ENCODE results near the gene EMP1.
"Not testable (repeated sequence)": the region's sequence is repeated elsewhere in the genome, so short reads cannot be mapped to it uniquely, and the experiment has no call there.

EMP1 gene

GRCh38 chr12:13259625-13260024, 63.1 kb downstream of the EMP1 start:
- FAIRE-seq: not testable (repeated sequence)

- FAIRE-seq: not testable (repeated sequence)
Measured at GRCh38 chr12:13267826-13268225, 71.3 kb downstream of the EMP1 start.

GRCh38 chr12:13268581-13268980, 72.1 kb downstream of the EMP1 start:
- no peak for FAIRE-seq
